ENCODE data around the gene EPHA7.

GRCh38 chr6:93329301-93330000, 89.9 kb downstream of the EPHA7 start:
- TF ChIP-seq POLR2AphosphoS5 (IDR thresholded peaks at IDR 0.05; ENCODE audit: insufficient read depth, low read depth, low read length) (no peak), CTCF (IDR thresholded peaks at IDR 0.05; ENCODE audit: extremely low read depth in 1 of 2, insufficient read depth in 1 of 2, low read depth in 1 of 2, low read length in 2 of 2) (no peak), EZH2 (IDR thresholded peaks at IDR 0.05; ENCODE audit: borderline replicate concordance, low read depth, low read length, severe bottlenecking) (no peak), POLR2A (IDR thresholded peaks at IDR 0.05; ENCODE audit: low read depth, low read length) (no peak), MAX (IDR thresholded peaks at IDR 0.05; ENCODE audit: insufficient read depth, insufficient read length) (no peak), MYC (IDR thresholded peaks at IDR 0.05; ENCODE audit: low read depth, low read length) (no peak), FOS (IDR thresholded peaks at IDR 0.05; ENCODE audit: borderline replicate concordance, insufficient read depth, low read length) (no peak), JUN (IDR thresholded peaks at IDR 0.05; ENCODE audit: borderline replicate concordance, insufficient read depth, insufficient read length, low read depth) (no peak)

Data from endothelial cell of umbilical vein (primary cell).